Fibroblast of pulmonary artery (primary cell): ENCODE data around the gene RBMS1.

Experiments
- DNase-seq: peaks from one replicate; pipeline ENCODE4 v3.0.0-alpha.2; 2010; ENCODE audit warnings: low read depth
- H3K4me3 ChIP-seq: replicated peaks from 2 replicates; pipeline ENCODE4 v1.5.1; 2011; ENCODE audit warnings: low read depth, mild to moderate bottlenecking, control low read depth, low read length, moderate library complexity
- CTCF ChIP-seq: IDR thresholded peaks from 2 replicates; pipeline ENCODE4 v1.5.1; 2011; ENCODE audit warnings: mild to moderate bottlenecking, control low read depth, low read length, inconsistent platforms; ENCODE audit errors: missing control alignments

RBMS1 gene

GRCh38 chr2:160319700-160320099 is 173.9 kb downstream of the RBMS1 start:
- no peak for TF ChIP-seq CTCF
- DNase-seq: no peak
- H3K4me3 ChIP-seq: no peak overlapping the region

- H3K4me3 ChIP-seq: no peak overlapping the region
- TF ChIP-seq CTCF: no peak
- no peak for DNase-seq
Observed at GRCh38 chr2:160318218-160318617, 175.4 kb downstream of the RBMS1 start.

GRCh38 chr2:160317181-160318099 is 176.2 kb downstream of the RBMS1 start:
- peak; percentile 81 for DNase-seq
- no peak overlapping the region for H3K4me3 ChIP-seq
- no peak for TF ChIP-seq CTCF

- TF ChIP-seq CTCF: no peak
- H3K4me3 ChIP-seq: no peak overlapping the region
- peak; percentile 61 for DNase-seq
Observed at GRCh38 chr2:160315337-160315736, 178.3 kb downstream of the RBMS1 start.

GRCh38 chr2:160310118-160310828 is 183.3 kb downstream of the RBMS1 start:
- DNase-seq: no peak
- no peak for TF ChIP-seq CTCF
- H3K4me3 ChIP-seq: no peak overlapping the region

GRCh38 chr2:160309585-160309984 is 184.0 kb downstream of the RBMS1 start:
- no peak for DNase-seq
- no peak for TF ChIP-seq CTCF
- no peak overlapping the region for H3K4me3 ChIP-seq
